B cell (primary cell): ENCODE data around the gene TUBGCP4. TPM values are rescaled to one million over a fixed set of nuclear protein-coding genes. Genes with fewer than 3 reads are reported as not detected.

Experiments used
- ATAC-seq: fragments of 200-7000 bp; cut with Tn5 transposase; one replicate; pipeline ENCODE4 v1.10.0; 2021; ENCODE audit warnings: low read depth, mild to moderate bottlenecking, moderate number of reproducible peaks, moderate library complexity
- CTCF ChIA-PET: fragments of 350-600 bp; sonication (Branson Sonifier 250); formaldehyde crosslinking; loops from one replicate; lab custom pipeline; 2021; ENCODE audit warnings: antibody characterized with exemption, inconsistent platforms; lab: Charles Lee
- POLR2A ChIA-PET: fragments of 350-600 bp; sonication (Branson Sonifier 250); formaldehyde crosslinking; loops from one replicate; lab custom pipeline; 2021; ENCODE audit warnings: antibody characterized with exemption; lab: Charles Lee
- DNase-seq: peaks from one replicate; pipeline ENCODE4 v3.0.0; 2013
- H2AFZ ChIP-seq: 2 replicates; pipeline ENCODE4 v1.6.1; 2012; ENCODE audit warnings: mild to moderate bottlenecking, low read depth, low read length; ENCODE audit not compliant: insufficient read depth, poor library complexity, severe bottlenecking
- H3K27ac ChIP-seq, 2 donors: 1 replicate in 1 of 2; 2 replicates in 1 of 2; pipeline ENCODE4 v1.5.1; 2012 to 2013; ENCODE audit warnings: low read length in 2 of 2, mild to moderate bottlenecking in 2 of 2, moderate library complexity in 1 of 2
- H3K27me3 ChIP-seq, 4 experiments: fragments of 200-600 bp in 1 of 4; sonication (generic) in 1 of 4; replicated peaks in 1 of 4; 1 replicate in 2 of 4; 2 replicates in 2 of 4; pipeline versions ENCODE4 v1.6.1 to v1.7.0; 2013 to 2016; ENCODE audit warnings: low read length in 3 of 4, mild to moderate bottlenecking in 2 of 4, mixed read lengths in 1 of 4, moderate library complexity in 1 of 4; ENCODE audit not compliant: insufficient read depth in 4 of 4, control insufficient read depth in 3 of 4; ENCODE audit errors: control extremely low read depth in 1 of 4
- H3K36me3 ChIP-seq, 2 experiments: replicated peaks in 1 of 2; 1 replicate in 1 of 2; 2 replicates in 1 of 2; pipeline versions ENCODE4 v1.6.1 to v1.7.1; 2013; ENCODE audit warnings: low read length in 1 of 2; ENCODE audit not compliant: insufficient read depth in 2 of 2, control insufficient read depth in 1 of 2; ENCODE audit errors: control extremely low read depth in 1 of 2, extremely low read depth in 1 of 2
- H3K4me1 ChIP-seq, 2 donors: fragments of 200-600 bp in 1 of 2; sonication (generic) in 1 of 2; 1 replicate in 1 of 2; 2 replicates in 1 of 2; pipeline versions ENCODE4 v1.5.1 to v1.6.1; 2013 to 2017; ENCODE audit warnings: low read length in 2 of 2; ENCODE audit not compliant: control insufficient read depth in 2 of 2, insufficient read depth in 2 of 2
- H3K4me2 ChIP-seq: replicated peaks from 2 replicates; pipeline ENCODE3; 2012; ENCODE audit warnings: mild to moderate bottlenecking, low read depth, low read length; ENCODE audit not compliant: poor library complexity, severe bottlenecking
- H3K4me3 ChIP-seq, 5 experiments: fragments of 200-600 bp in 1 of 5; sonication (generic) in 1 of 5; 1 replicate in 3 of 5; 2 replicates in 2 of 5; pipeline versions ENCODE4 v1.5.1 to v1.7.0; 2011 to 2016; ENCODE audit warnings: low read length in 4 of 5, mild to moderate bottlenecking in 4 of 5, low read depth in 2 of 5, control low read depth in 1 of 5, moderate library complexity in 1 of 5; ENCODE audit not compliant: insufficient read depth in 1 of 5; ENCODE audit errors: control extremely low read depth in 1 of 5, extremely low read depth in 1 of 5
- H3K79me2 ChIP-seq: fragments of 200-600 bp; sonication (generic); one replicate; pipeline ENCODE4 v1.6.0; 2016; ENCODE audit warnings: low read length; ENCODE audit not compliant: control insufficient read depth, insufficient read depth
- H3K9ac ChIP-seq: fragments of 200-600 bp; sonication (generic); 2 replicates; pipeline ENCODE4 v1.6.1; 2017; ENCODE audit warnings: mild to moderate bottlenecking, low read length, moderate library complexity
- H3K9me3 ChIP-seq, 3 donors: one replicate each; pipeline versions ENCODE4 v1.6.1 to v1.7.1; 2013; ENCODE audit warnings: low read length in 2 of 3; ENCODE audit not compliant: control insufficient read depth in 2 of 3, insufficient read depth in 1 of 3; ENCODE audit errors: control extremely low read depth in 1 of 3
- H4K20me1 ChIP-seq: 2 replicates; pipeline ENCODE4 v1.6.0; 2012; ENCODE audit warnings: mild to moderate bottlenecking, low read length; ENCODE audit not compliant: insufficient read depth, control insufficient read depth, poor library complexity, severe bottlenecking
- H3K27ac Mint-ChIP-seq: one replicate; pipeline ENCODE4 v1.8.0; 2021; ENCODE audit warnings: mixed read lengths
- H3K27me3 Mint-ChIP-seq: one replicate; pipeline ENCODE4 v1.8.0; 2021; ENCODE audit warnings: mixed read lengths
- H3K4me1 Mint-ChIP-seq: one replicate; pipeline ENCODE4 v1.8.0; 2021; ENCODE audit warnings: mixed read lengths
- H3K4me3 Mint-ChIP-seq: one replicate; pipeline ENCODE4 v1.8.0; 2021; ENCODE audit warnings: mixed read lengths
- H3K9me3 Mint-ChIP-seq: one replicate; pipeline ENCODE4 v1.8.0; 2022; ENCODE audit warnings: mixed read lengths; ENCODE audit not compliant: insufficient read depth
- CTCF ChIP-seq: fragments of 200-600 bp; IDR thresholded peaks from one replicate; pipeline ENCODE4 v1.8.0; 2022; ENCODE audit warnings: antibody characterized with exemption, mild to moderate bottlenecking
- EZH2 ChIP-seq: IDR thresholded peaks from 2 replicates; pipeline ENCODE4 v1.6.1; 2012; ENCODE audit warnings: borderline replicate concordance, low read depth, mild to moderate bottlenecking, moderate library complexity, low read length; ENCODE audit not compliant: insufficient read depth, poor library complexity, severe bottlenecking
- WGBS: methylation state at CpG from one replicate; pipeline ENCODE4 v1.1.5; 2013; ENCODE audit warnings: missing lambda C conversion rate; ENCODE audit not compliant: insufficient coverage; 5-methylcytosine and 5-hydroxymethylcytosine counted together
- intact Hi-C: fragments of 100-400 bp; cut with micrococcal nuclease; formaldehyde crosslinking; loops from one replicate; pipeline ENCODE4 v1.10.0; 2022
- polyA plus RNA-seq: library from polyadenylated mRNA; depleted of rRNA; stranded (reverse); fragments of >200 nt; gene quantifications from 2 replicates; pipeline ENCODE4 v1.2.3, GENCODE V29; 2012
- total RNA-seq, 2 donors: library from RNA; stranded (reverse); fragments of 120-200 nt in 1 of 2; gene quantifications; 1 replicate in 1 of 2; 2 replicates in 1 of 2; pipeline versions ENCODE4 v1.2.3 to v1.2.4, GENCODE V29; 2013 to 2022

TUBGCP4 gene
- total and polyA plus RNA-seq, 2 donors (not counting 1 experiment from before 2014, with no cell fraction given): 10.0 to 31.6 TPM

- Histone ChIP-seq H3K9me3 (peaks cover 15 to 42% (median 34%) of the 10 kb centered on the region in 3 donors), H3K79me2 (peaks cover 10% of the 10 kb centered on the region)
These were observed 9.5 kb upstream of the TUBGCP4 start for GRCh38 chr15:43361313-43361903.

More at GRCh38 chr15:43361313-43361903, 9.5 kb upstream of the TUBGCP4 start:
- H3K9me3 Mint-ChIP-seq: peaks cover 34% of the 10 kb centered on the region
- H3K4me1 Mint-ChIP-seq: peaks cover 14% of the 10 kb centered on the region
- intact Hi-C loops: no loop called here
- Histone ChIP-seq H3K36me3 (peaks cover 14 to 47% of the 10 kb centered on the region in 2 experiments), H3K4me1 (no peaks in the 10 kb centered on the region), H3K9ac (no peak overlapping the region), H3K4me2 (no peak overlapping the region), H3K4me3 (peak overlapping the region in 1 of 5 experiments; percentile 8), H3K27ac (no peak overlapping the region), H3K27me3 (no peaks in the 10 kb centered on the region), H4K20me1 (no peaks in the 10 kb centered on the region), H2AFZ (no peak overlapping the region)
- H3K27me3 Mint-ChIP-seq: no peaks in the 10 kb centered on the region
- CTCF ChIA-PET: interaction anchor here (0.9 to 1.5 kb wide), 3 partner anchors 9 to 16 kb away, joined by 3 read pairs; partner anchors contain the start of genes TUBGCP4 and ZSCAN29
- 71% methylated on average over 1 of the region's 7 CpGs for WGBS
- POLR2A ChIA-PET: no interaction called here
- DNase-seq (no peak), ATAC-seq (no peak)
- H3K4me3 Mint-ChIP-seq: no peak overlapping the region
- H3K27ac Mint-ChIP-seq: no peak overlapping the region
- no peak for TF ChIP-seq EZH2
- no peak for TF ChIP-seq CTCF
